ENCODE results near the gene GIGYF2. TPM values are rescaled to one million over a fixed set of nuclear protein-coding genes. Genes with fewer than 3 reads are reported as not detected.

GIGYF2 gene
- total RNA-seq, 1 donor, result 63.9 TPM

- TF ChIP-seq CTCF (IDR thresholded peaks at IDR 0.05; ENCODE audit: insufficient read depth, low read depth, low read length), result no peak
- DNase-seq (ENCODE audit: low read depth), result no peak
These were observed 37.8 kb upstream of the GIGYF2 start for GRCh38 chr2:232659359-232659758.

GRCh38 chr2:232662486-232663260 is 34.5 kb upstream of the GIGYF2 start:
- no peak overlapping the region for H3K4me3 ChIP-seq (ENCODE audit: low read depth, low read length)
- TF ChIP-seq CTCF (IDR thresholded peaks at IDR 0.05; ENCODE audit: insufficient read depth, low read depth, low read length), result no peak
- DNase-seq (ENCODE audit: low read depth), result no peak

More at GRCh38 chr2:232659359-232659758, 37.8 kb upstream of the GIGYF2 start:
- H3K4me3 ChIP-seq (ENCODE audit: low read depth, low read length), result no peak overlapping the region

- no peak for TF ChIP-seq CTCF (IDR thresholded peaks at IDR 0.05; ENCODE audit: insufficient read depth, low read depth, low read length)
- no peak for DNase-seq (ENCODE audit: low read depth)
- no peak overlapping the region for H3K4me3 ChIP-seq (ENCODE audit: low read depth, low read length)
These were observed 30.9 kb upstream of the GIGYF2 start for GRCh38 chr2:232666051-232666805.

- TF ChIP-seq CTCF (IDR thresholded peaks at IDR 0.05; ENCODE audit: insufficient read depth, low read depth, low read length), result no peak
- H3K4me3 ChIP-seq (ENCODE audit: low read depth, low read length), result no peak overlapping the region
- no peak for DNase-seq (ENCODE audit: low read depth)
These were observed 29.0 kb upstream of the GIGYF2 start for GRCh38 chr2:232667989-232668583.

GRCh38 chr2:232668805-232669444 is 28.2 kb upstream of the GIGYF2 start:
- H3K4me3 ChIP-seq (ENCODE audit: low read depth, low read length), result no peak overlapping the region
- peak; percentile 48 for DNase-seq (ENCODE audit: low read depth)
- TF ChIP-seq CTCF (IDR thresholded peaks at IDR 0.05; ENCODE audit: insufficient read depth, low read depth, low read length), result peak; percentile 74

GRCh38 chr2:232672588-232672987 is 24.5 kb upstream of the GIGYF2 start:
- no peak overlapping the region for H3K4me3 ChIP-seq (ENCODE audit: low read depth, low read length)
- DNase-seq (ENCODE audit: low read depth), result no peak
- TF ChIP-seq CTCF (IDR thresholded peaks at IDR 0.05; ENCODE audit: insufficient read depth, low read depth, low read length), result no peak

All from fibroblast of villous mesenchyme (primary cell).